GM19468 (cell line): Measurements from ENCODE around the gene CALHM6.

Experiments
- ATAC-seq: cut with Tn5 transposase; IDR thresholded peaks from one replicate; pipeline ENCODE4 v1.9.1; 2021; ENCODE audit warnings: mild to moderate bottlenecking, moderate library complexity, moderate number of reproducible peaks; ENCODE audit not compliant: unreplicated experiment; ENCODE audit errors: extremely low read depth

CALHM6 gene

DNA sequence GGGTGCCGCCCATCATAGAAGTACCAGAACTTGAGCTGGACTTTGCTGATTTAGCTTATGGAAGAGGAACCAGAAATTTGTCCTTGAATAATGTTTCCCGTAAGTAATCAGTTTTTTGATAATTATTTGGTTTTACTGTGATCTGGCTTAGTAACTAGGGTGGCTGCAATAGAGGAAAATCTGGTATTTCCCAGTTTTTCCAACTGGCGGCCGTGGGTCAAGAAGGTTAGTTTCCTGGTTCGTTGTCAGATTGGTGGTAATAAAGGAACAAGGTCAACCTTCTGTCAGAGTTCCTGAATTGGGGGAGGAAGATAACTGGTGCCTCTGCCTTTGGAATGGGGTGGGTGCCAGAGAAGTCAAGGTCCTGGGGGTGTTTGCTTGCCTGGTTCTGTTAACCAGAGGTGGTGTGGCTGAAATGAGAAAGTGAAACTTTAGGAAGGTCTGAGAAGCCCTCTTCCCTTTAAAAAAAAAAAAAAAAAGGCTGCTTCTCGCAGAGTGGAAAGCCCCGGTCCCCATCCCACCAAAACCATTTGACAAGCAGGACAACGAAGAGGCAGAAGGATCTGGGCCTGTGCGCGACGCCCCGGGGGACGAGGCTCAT is at the start of gene CALHM6:
CALHM6 (plus strand) TSS at position 45 of the 601 bp plus-strand sequence; CDS start at position 600, 555 bp downstream.
- no peak for ATAC-seq

- ATAC-seq: no peak
Measured at GRCh38 chr6:116412270-116412669, 48.9 kb upstream of the CALHM6 start.

DNA sequence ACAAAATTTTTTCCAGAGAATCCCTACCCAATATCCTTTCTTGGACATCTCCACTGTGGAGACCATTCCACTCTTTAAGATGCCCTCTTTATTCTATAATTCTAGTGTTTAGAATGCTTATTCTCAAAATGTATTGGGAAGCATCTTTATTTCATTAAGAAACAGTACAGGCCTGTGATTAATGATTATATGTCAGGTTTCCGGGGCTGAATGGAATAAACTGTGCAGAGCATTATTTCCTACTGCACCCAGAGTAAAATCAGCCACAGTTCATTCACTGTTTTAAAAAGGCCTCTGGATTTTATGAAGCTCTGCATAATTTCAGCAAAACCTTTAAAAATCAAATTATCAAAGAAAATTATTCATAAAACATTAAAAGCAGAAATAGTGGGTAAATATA is 47.8 kb upstream of the CALHM6 start:
- ATAC-seq: no peak

DNA sequence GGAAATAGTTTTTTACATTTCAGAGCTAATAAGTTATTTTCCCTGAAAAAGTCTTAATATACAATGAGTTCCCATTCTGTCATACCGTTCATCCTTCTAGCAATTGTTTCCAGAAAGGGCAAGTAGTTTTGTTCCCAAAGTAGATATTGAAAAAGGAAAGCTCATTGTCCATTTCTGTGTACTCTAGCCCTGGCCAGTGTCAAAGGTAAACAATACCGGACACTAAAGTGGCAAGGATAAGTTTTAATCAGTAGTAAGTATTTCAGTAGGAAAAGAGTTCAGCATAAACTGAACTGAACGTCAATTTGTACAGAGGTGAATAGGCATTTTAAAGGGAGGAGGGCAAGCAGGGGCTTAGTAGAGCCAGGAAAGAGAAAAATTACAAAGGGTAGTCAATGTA is 43.5 kb upstream of the CALHM6 start:
- no peak for ATAC-seq

DNA sequence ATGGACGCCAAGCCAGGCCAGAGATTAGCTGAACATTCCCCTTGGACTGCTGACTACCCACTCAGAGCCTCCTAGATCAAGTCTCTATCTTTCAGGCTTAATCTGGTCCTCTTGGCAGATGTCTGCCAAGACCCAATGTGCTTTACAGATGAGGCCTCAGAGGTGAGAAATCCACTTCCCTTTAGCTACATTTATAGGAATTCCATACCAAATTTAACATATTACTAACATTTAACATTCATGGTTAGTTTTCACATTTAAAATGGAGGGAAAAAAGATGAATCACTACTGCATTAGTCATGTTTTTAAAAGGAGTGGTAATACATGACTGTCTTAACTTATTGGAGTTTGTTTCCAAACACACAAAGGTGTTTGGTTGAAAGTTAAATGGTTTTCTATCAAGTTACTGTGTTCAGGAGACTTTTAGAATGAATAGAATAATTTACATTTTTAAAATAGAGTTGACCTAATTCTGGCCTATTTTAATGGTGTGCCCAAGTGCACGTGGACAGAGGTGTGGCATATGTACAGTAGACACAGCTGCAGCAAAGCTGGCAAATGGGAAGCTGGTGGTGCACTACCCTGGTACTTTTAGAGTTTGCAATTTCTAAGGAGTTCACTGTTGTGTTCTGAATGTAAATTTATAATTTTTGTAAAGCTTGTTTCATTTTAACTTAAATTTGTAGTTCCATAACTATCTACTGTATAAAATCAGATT is 41.9 kb upstream of the CALHM6 start:
- no peak for ATAC-seq

DNA sequence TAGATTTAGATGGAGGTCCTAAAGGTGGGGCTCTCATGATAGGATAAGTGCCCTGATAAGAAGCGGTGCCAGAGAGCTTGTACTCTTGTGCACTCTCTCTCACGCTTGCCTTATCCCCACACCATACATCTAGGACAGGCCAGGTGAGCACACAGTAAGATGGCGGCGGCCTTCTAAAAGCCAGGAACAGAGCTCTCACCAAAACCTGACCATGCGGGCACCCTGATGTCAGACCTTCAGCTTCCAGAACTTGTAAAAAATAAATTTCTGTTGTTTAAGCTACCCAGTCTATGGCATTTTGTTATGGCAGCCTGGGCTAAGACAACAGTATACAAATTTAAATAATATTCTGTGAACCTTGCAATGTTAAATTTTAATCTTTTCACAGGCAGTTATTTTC is 40.8 kb upstream of the CALHM6 start:
- no peak for ATAC-seq

- no peak for ATAC-seq
Measured at GRCh38 chr6:116422238-116422637, 38.9 kb upstream of the CALHM6 start.

- no peak for ATAC-seq
Measured at GRCh38 chr6:116424001-116424400, 37.2 kb upstream of the CALHM6 start.

GRCh38 chr6:116426551-116426950 is 34.6 kb upstream of the CALHM6 start:
- ATAC-seq: no peak

- no peak for ATAC-seq
Measured at GRCh38 chr6:116429111-116429510, 32.1 kb upstream of the CALHM6 start.

GRCh38 chr6:116430860-116431259 is 30.3 kb upstream of the CALHM6 start:
- no peak for ATAC-seq

DNA sequence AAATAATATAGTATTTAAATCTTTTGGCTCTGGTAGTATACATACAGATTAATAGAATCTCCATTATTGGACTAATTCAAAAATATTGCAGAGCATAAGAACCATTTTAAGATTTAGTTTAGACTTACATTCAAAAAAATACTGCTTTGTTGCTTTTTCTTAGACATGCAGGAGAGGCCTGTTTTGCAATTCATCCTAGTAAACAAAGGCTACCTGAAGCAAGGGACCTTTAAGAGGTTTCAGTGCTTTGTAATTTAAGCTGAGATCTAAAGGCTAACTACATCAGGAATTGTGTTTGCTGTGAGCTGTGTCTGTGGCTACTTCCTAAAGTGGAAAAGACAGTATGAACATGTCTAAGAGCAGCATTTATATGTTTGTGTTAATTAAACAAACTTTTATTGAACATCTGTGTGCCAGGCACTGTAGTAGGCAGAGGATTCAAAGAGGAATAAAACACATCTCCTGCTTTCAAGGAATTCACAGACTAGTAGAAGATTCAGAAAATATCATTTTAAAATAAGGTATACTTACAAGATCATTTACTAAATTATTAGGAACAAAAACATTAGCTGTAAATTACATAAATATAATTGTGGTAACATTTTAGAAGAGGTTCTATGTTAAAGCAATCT is 29.1 kb upstream of the CALHM6 start:
- ATAC-seq: no peak

- no peak for ATAC-seq
Measured at GRCh38 chr6:116433206-116433712, 27.9 kb upstream of the CALHM6 start.

DNA sequence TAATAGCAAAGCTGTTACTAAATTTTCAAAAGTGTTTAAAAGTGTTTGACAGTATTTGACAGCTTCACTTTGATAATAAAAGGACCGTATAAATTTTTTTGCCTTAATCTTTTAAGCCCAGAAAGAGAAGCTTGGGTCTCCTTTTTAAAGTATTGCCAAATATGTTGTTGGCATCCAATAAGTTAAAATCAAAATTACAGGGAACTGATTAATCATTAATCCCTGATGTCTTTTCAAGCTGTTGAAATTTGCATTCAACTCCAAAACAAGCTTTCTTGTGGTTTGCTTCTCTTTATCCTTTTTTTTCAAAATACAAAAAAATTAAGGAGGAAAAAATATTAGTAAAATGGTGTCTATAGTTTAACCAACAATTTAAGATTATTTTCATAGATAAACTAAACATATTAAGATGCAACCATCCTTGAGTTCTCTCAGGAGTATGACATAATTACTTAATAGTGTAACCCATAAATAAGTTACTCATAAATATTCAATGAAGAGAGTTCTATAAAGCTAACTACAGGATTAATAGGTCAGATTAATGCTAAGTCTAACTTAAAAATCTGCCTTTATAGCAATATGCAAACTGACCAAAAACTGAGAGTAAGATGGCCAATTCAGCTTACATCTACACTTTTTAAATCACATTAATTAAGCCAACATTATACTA is 27.0 kb upstream of the CALHM6 start:
- peak; percentile 22 for ATAC-seq

DNA sequence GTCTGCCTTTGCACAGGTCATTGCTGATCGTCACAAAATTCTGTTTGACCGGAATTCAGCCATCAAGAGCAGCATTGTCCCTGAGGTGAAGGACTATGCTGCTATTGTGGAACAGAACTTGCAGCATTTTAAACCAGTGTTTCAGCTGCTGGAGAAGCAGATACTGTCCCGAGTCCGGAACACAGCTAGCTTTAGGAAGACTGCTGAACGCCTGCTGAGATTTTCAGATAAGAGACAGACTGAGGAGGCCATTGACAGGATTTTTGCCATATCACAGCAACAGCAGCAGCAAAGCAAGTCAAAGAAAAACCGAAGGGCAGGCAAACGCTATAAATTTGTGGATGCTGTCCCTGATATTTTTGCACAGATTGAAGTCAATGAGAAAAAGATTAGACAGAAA is 24.6 kb upstream of the CALHM6 start:
- ATAC-seq: no peak

GRCh38 chr6:116437656-116438055 is 23.5 kb upstream of the CALHM6 start:
- ATAC-seq: no peak

DNA sequence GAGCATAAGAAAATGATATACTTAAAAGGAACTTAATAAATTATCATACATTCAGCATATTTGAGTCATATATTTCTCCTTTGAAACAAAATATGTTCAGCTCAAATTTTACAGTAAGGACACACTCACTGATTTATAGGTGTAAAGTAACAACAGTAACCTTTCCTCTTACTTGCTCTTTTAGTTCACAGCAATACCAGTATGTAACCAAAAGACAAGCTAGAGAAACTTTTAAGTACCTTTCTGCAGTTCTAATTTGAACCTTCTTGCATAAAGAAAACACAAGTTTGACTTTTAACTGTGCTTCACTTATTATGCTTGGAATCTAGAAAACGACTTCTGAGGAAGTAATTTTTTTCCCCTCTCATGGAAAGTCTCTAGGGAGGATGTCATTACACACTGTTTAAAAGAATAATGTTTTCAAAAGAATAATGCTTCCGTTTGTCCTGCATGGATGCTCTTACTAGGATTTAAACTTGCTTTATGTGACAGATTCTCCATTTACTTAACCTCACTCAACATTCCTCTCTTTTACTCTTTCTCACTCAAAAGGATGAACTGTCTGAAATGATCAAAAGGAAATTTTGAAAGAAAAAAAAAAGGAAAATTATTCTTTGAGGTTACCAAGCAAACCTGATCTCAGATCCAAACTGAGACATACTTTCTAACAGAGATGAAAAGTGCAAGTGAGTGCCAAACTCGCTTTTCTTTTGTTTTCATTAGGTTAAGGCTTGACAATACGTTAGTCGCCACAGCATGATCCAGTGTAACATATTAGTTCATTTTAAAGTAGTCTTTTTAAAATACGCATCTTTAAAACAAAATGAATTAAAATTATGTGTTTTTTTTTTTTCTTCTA is 22.4 kb upstream of the CALHM6 start:
- ATAC-seq: no peak

- ATAC-seq: no peak
Measured at GRCh38 chr6:116439522-116440051, 21.6 kb upstream of the CALHM6 start.

- no peak for ATAC-seq
Measured at GRCh38 chr6:116443105-116443504, 18.1 kb upstream of the CALHM6 start.

DNA sequence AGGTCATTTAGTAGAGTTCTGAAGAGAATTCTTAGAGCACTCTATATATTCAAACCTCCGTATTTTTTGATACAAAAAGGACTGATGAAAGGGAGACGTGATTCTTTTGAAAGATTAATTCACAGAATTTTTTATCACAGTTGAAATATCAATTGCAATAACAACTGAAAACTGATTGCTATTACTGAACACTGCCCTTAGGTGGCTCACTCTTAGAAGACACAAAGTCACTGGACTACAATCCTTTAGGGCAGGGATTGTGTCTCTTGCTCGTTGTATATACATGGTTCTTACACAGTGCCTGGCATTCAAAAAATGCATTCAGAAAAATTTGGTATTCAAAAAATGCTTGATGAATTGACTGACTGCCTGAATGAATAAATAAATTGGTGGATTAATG is 17.1 kb upstream of the CALHM6 start:
- no peak for ATAC-seq
